Duodenal mucosa (tissue), 2 donors: Measurements from ENCODE around the gene TRAF5.
"Not testable (repeated sequence)": the region's sequence is repeated elsewhere in the genome, so short reads cannot be mapped to it uniquely, and the experiment has no call there.

ENCODE experiments used
- H3K27ac ChIP-seq: one replicate; pipeline ENCODE4 v1.7.0; 2013; ENCODE audit warnings: low read depth, low read length
- H3K27me3 ChIP-seq, 2 donors: one replicate each; pipeline ENCODE4 v1.7.0; 2013; ENCODE audit warnings: low read length in 2 of 2, control low read depth in 1 of 2; ENCODE audit not compliant: insufficient read depth in 2 of 2, control insufficient read depth in 1 of 2
- H3K36me3 ChIP-seq, 2 donors: one replicate each; pipeline ENCODE4 v1.7.0; 2013; ENCODE audit warnings: low read length in 2 of 2, control low read depth in 1 of 2; ENCODE audit not compliant: insufficient read depth in 2 of 2, control insufficient read depth in 1 of 2
- H3K4me1 ChIP-seq, 2 donors: one replicate each; pipeline ENCODE4 v1.7.0; 2013; ENCODE audit warnings: low read length in 2 of 2, control low read depth in 1 of 2; ENCODE audit not compliant: insufficient read depth in 2 of 2, control insufficient read depth in 1 of 2
- H3K4me3 ChIP-seq, 2 donors: one replicate each; pipeline ENCODE4 v1.7.0; 2013; ENCODE audit warnings: low read length in 2 of 2, low read depth in 1 of 2
- H3K9ac ChIP-seq, 2 donors: one replicate each; pipeline ENCODE4 v1.7.0; 2013; ENCODE audit warnings: low read length in 2 of 2, low read depth in 1 of 2
- H3K9me3 ChIP-seq, 2 donors: one replicate each; pipeline ENCODE4 v1.7.0; 2013; ENCODE audit warnings: low read length in 2 of 2, control low read depth in 1 of 2; ENCODE audit not compliant: control insufficient read depth in 1 of 2

The TRAF5 gene

GRCh38 chr1:211305044-211305443 lies 21.6 kb upstream of the TRAF5 start:
- Histone ChIP-seq H3K9me3 (no peaks in the 10 kb centered on the region), H3K27me3 (no peaks in the 10 kb centered on the region), H3K9ac (no peak overlapping the region), H3K4me3 (no peak overlapping the region), H3K4me1 (no peaks in the 10 kb centered on the region), H3K36me3 (peaks cover 14 to 38% of the 10 kb centered on the region in 2 donors), H3K27ac (no peak overlapping the region)

DNA sequence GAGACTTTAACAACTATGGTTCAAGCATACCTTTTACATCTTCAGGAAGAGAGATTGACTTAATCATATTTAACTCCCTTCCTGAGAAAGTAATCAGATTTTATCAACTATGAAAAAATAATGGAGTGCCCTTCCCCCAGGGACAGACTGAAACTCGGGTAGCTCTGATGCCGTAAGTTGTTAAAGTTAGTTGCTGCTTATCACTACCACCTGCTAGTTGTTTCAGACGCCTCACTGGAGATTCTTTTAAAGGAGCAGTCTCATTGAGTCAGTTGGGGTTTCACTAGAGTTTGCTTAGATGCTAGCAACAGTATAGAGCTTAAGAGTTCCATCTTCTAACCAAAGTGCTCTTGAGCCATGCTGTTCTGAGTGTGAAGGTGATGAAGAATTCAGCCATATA lies 17.0 kb upstream of the TRAF5 start:
- Histone ChIP-seq H3K9ac (no peak overlapping the region), H3K36me3 (peaks cover 15 to 37% of the 10 kb centered on the region in 2 donors), H3K9me3 (no peaks in the 10 kb centered on the region), H3K4me3 (no peak overlapping the region), H3K27me3 (no peaks in the 10 kb centered on the region), H3K27ac (no peak overlapping the region), H3K4me1 (no peaks in the 10 kb centered on the region)

DNA sequence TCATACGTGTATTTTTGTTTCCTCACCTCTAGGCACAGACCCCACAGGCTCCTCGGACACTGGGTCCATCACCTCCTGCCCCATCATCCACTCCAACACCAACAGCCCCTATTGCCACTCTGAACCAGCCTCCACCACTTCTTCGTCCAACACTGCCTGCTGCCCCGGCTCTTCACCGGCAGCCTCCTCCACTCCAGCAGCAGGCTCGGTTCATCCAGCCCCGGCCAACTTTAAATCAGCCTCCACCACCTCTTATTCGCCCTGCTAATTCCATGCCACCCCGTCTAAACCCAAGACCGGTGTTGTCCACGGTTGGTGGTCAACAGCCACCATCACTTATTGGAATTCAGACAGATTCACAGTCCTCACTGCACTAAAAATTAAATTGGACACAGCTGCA lies 13.2 kb upstream of the TRAF5 start:
- Histone ChIP-seq H3K4me3 (no peak overlapping the region), H3K27me3 (no peaks in the 10 kb centered on the region), H3K36me3 (peaks cover 19 to 32% of the 10 kb centered on the region in 2 donors), H3K9me3 (no peaks in the 10 kb centered on the region), H3K9ac (no peak overlapping the region), H3K4me1 (no peaks in the 10 kb centered on the region), H3K27ac (no peak overlapping the region)

DNA sequence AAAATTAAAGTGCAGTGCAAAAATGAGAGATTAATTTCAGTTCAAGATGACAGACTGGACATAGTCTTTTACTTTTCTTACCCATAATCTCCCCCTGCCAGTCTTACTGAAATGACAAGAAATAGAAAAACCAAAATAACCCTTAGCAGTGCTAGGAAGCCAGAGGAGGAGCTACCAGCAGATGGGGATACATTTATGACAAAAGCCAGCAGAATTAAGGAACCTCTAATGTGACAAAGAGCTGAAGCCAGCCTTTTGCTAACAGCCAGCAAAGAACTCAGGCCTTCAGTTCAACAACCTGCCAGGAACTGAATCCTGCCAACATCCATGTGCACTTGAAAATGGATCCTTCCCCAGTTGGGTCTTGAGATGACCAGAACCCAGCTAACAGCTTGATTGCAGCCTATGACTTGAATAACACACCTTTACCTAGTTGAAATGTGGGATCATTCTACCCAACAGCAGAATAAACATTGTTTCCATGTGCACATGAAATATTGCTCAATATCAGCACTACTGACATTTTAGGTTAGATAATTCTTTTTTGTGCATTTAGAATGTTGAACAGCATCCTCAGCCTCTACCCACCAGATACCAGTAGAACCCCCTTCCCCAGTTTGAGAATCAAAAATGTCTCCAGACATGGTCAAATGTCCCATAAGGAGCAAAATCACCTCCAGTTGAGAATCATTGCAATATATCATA lies 7.9 kb upstream of the TRAF5 start:
- Histone ChIP-seq H3K4me3 (no peak overlapping the region), H3K27ac (no peak overlapping the region), H3K36me3 (peaks cover 4 to 15% of the 10 kb centered on the region in 2 donors), H3K9ac (no peak overlapping the region), H3K4me1 (peaks cover 0 to 4% of the 10 kb centered on the region in 2 donors), H3K27me3 (no peaks in the 10 kb centered on the region), H3K9me3 (no peaks in the 10 kb centered on the region)

GRCh38 chr1:211319892-211320291 lies 6.7 kb upstream of the TRAF5 start:
- peaks cover 0 to 4% of the 10 kb centered on the region in 2 donors for H3K4me1 ChIP-seq
- no peak overlapping the region for H3K27ac ChIP-seq
- no peaks in the 10 kb centered on the region for H3K9me3 ChIP-seq
- peaks cover 4% of the 10 kb centered on the region in 2 donors for H3K36me3 ChIP-seq
- H3K27me3 ChIP-seq: no peaks in the 10 kb centered on the region
- H3K4me3 ChIP-seq: no peak overlapping the region
- no peak overlapping the region for H3K9ac ChIP-seq

DNA sequence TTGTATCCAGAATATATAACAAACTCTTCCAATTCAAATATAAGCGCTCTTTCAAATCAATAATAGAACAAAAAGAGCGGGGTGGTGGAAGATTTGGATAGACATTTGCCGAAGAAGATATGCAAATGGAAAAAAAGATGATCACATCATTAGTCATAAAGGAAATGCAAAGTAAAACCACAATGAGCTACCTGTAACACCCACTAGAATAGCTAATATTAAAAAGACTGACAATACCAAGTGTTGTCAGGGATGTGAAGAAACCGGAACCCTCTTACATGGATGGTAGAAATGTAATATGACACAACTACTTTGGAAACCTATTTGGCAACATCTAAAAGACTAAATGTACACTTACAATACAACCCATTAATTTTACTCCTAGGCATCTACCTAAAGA lies 5.7 kb upstream of the TRAF5 start:
- Histone ChIP-seq H3K27me3 (no peaks in the 10 kb centered on the region), H3K27ac (no peak overlapping the region), H3K9me3 (no peaks in the 10 kb centered on the region), H3K9ac (no peak overlapping the region), H3K4me3 (no peak overlapping the region), H3K36me3 (peaks cover 0 to 4% of the 10 kb centered on the region in 2 donors), H3K4me1 (peaks cover 0 to 4% of the 10 kb centered on the region in 2 donors)

DNA sequence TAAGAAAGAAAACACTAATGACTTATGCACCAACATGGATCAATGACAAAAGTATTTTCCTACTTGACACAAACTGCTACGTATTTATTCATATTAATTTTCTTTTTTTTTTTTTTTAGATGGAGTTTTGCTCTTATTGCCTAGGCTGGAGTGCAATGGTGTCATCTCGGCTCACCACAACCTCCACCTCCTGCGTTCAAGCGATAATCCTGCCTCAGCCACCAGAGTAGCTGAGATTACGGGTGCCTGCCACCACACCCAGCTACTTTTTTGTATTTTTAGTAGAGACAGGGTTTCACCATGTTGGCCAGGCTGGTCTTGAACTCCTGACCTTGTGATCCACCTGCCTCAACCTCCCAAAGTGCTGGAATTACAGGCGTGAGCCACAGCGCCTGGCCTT lies 5.0 kb upstream of the TRAF5 start:
- not testable (repeated sequence) for H3K9ac ChIP-seq, H3K4me3 ChIP-seq, H3K36me3 ChIP-seq, H3K9me3 ChIP-seq, H3K27ac ChIP-seq, H3K27me3 ChIP-seq, H3K4me1 ChIP-seq

DNA sequence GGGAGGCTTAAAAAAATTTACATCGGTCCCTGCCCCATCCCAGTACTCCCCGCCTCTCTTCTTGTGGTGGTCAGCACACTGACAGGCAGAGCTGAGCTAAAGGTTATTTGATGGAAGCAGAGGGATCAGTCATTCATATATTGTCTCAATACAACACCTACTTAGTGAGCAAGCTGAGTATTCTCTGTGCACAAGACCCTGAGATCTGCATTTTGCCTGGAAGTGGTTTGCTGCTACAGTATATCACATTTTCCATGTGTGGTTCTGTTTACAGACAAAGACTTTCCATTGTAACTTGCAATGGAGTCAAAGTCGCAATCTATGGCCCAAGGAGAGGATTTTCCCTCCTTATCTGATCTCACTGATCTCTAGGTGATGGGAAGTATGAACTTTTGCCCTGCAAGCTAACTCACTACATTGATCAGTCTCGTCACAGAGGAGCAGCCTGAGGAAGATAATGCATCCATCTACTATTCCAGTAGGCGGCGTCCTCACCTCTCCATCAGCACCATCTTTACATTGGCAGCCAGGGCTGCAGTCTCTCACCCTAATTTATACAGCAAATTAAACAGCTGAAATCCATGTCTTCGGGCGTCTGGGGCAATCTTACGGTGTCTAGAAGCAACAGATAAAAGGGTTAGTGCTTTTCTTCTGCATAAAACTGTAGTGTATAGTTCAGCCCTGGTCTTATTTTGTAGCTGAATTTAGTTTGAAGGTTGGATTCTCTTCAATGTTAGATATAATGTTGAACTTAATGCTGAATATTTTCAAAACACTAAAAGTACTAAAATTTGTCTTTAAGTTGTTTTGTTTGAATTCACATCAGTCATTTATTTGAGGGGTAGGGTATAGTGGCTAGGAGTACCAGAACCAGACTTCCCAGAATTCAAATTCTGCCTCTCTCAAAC lies 3.2 kb upstream of the TRAF5 start:
- peaks cover 8 to 16% of the 10 kb centered on the region in 2 donors for H3K4me1 ChIP-seq
- H3K27me3 ChIP-seq: no peaks in the 10 kb centered on the region
- H3K9ac ChIP-seq: no peak overlapping the region
- H3K27ac ChIP-seq: no peak overlapping the region
- H3K4me3 ChIP-seq: no peak overlapping the region
- no peaks in the 10 kb centered on the region for H3K9me3 ChIP-seq
- no peaks in the 10 kb centered on the region for H3K36me3 ChIP-seq

GRCh38 chr1:211324992-211325775 lies 1.4 kb upstream of the TRAF5 start:
- Histone ChIP-seq H3K27ac (no peak overlapping the region), H3K9ac (no peak overlapping the region), H3K9me3 (no peaks in the 10 kb centered on the region), H3K27me3 (no peaks in the 10 kb centered on the region), H3K36me3 (no peaks in the 10 kb centered on the region), H3K4me3 (no peak overlapping the region), H3K4me1 (peaks cover 25 to 26% of the 10 kb centered on the region in 2 donors)

- Histone ChIP-seq H3K9me3 (no peaks in the 10 kb centered on the region), H3K4me1 (peaks cover 32% of the 10 kb centered on the region in 2 donors), H3K27ac (peak overlapping the region; percentile 17), H3K9ac (peak overlapping the region; percentile 63 to 73), H3K36me3 (no peaks in the 10 kb centered on the region), H3K4me3 (peak overlapping the region; percentile 75 to 80), H3K27me3 (no peaks in the 10 kb centered on the region)
These were observed 499 bp upstream of the TRAF5 start for GRCh38 chr1:211326140-211326527.
